ENCODE data around the gene PGGHG. TPM values are rescaled to one million over a fixed set of nuclear protein-coding genes. Genes with fewer than 3 reads are reported as not detected.

The PGGHG gene
- polyA plus RNA-seq, 1 donor (not counting 4 experiments of a cell fraction or from before 2014, with no cell fraction given): 4.3 TPM

DNA sequence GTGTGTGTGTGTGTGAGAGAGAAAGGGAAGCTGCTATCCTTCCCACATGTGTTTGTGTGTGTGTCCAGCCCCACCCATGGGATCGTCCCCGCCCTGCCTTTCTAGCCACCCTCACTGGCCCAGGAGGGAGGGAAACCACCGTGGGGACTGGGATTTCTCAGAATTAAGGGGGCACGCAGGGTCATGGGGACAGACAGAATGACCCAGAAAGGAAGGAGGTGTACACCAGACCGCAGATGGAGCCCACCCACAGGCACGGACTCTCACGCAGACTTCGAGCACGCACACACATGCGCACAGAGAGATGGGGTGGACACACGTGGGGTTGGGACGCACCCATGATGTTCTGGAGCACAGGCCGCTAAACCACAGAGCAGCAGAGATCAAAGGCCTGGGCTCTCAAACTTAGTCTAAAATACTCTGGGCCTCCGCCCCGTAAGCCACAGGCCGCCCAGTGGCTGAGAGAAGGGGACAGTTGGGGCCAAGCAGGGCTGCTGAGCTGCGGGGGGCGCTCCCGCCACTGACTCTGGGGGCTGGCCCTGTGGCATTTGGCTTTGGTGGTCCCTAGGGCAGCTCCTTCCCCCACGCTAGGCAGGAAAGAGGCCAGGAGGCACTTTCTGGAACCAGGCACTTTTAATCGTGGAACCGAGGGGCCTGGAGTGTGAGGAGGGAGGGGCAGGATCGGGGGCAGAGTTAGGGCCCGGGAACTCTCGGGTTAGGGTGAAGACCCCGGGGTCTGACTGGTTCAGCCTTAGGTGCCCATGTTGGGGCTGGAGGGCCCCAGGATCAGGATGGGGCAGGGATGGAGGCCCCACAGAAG is 8.9 kb downstream of the PGGHG start:
- H3K27ac ChIP-seq (ENCODE audit: control insufficient read depth, insufficient read depth, low read length): no peak overlapping the region
- peaks cover 23% of the 10 kb centered on the region for H3K27me3 ChIP-seq (ENCODE audit: control insufficient read depth, extremely low read depth, insufficient read depth, low read length)
- no peaks in the 10 kb centered on the region for H3K9me3 ChIP-seq (ENCODE audit: control insufficient read depth, low read depth, low read length)
- FAIRE-seq (no peak), DNase-seq (ENCODE audit: low read depth, low spot score) (no peak)
- H3K4me3 ChIP-seq (ENCODE audit: control insufficient read depth in 2 of 3, extremely low read depth in 1 of 3, insufficient read depth in 2 of 3, low read depth in 1 of 3, low read length in 3 of 3): no peak overlapping the region
- no peak for TF ChIP-seq EZH2 (IDR thresholded peaks at IDR 0.05; ENCODE audit: low read length)
- TF ChIP-seq, protein P1, sequence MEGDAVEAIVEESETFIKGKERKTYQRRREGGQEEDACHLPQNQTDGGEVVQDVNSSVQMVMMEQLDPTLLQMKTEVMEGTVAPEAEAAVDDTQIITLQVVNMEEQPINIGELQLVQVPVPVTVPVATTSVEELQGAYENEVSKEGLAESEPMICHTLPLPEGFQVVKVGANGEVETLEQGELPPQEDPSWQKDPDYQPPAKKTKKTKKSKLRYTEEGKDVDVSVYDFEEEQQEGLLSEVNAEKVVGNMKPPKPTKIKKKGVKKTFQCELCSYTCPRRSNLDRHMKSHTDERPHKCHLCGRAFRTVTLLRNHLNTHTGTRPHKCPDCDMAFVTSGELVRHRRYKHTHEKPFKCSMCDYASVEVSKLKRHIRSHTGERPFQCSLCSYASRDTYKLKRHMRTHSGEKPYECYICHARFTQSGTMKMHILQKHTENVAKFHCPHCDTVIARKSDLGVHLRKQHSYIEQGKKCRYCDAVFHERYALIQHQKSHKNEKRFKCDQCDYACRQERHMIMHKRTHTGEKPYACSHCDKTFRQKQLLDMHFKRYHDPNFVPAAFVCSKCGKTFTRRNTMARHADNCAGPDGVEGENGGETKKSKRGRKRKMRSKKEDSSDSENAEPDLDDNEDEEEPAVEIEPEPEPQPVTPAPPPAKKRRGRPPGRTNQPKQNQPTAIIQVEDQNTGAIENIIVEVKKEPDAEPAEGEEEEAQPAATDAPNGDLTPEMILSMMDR (optimal IDR thresholded peaks at IDR 0.05 in 1 of 3, IDR thresholded peaks at IDR 0.05 in 1 of 3, conservative IDR thresholded peaks at IDR 0.05 in 1 of 3; ENCODE audit: extremely low read depth in 1 of 3, insufficient read depth in 2 of 3, low read length in 3 of 3): no peak
- no peak overlapping the region for H2AFZ ChIP-seq (ENCODE audit: control insufficient read depth, low read length)
- H3K9me1 ChIP-seq (ENCODE audit: control insufficient read depth, extremely low read depth, insufficient read depth, low read length): no peaks in the 10 kb centered on the region
- H3K4me2 ChIP-seq (ENCODE audit: control insufficient read depth, extremely low read depth, insufficient read depth, low read depth, low read length): no peak overlapping the region
- H3K36me3 ChIP-seq (ENCODE audit: control insufficient read depth in 2 of 2, extremely low read depth in 1 of 2, insufficient read depth in 2 of 2, low read length in 2 of 2): no peaks in the 10 kb centered on the region
- H4K20me1 ChIP-seq (ENCODE audit: control insufficient read depth, extremely low read depth, insufficient read depth, low read length): no peaks in the 10 kb centered on the region
- H3K9ac ChIP-seq (ENCODE audit: control insufficient read depth, extremely low read depth, insufficient read depth, low read length): no peak overlapping the region
- H3K4me1 ChIP-seq (ENCODE audit: control insufficient read depth, extremely low read depth, insufficient read depth, low read length): no peaks in the 10 kb centered on the region
- dilution Hi-C loops (cut with MboI; ENCODE audit: extremely low pct_ligation_motif_present, low sequenced_read_pairs): no loop called here
- no peaks in the 10 kb centered on the region for H3K79me2 ChIP-seq (ENCODE audit: control insufficient read depth, insufficient read depth, low read length)

DNA sequence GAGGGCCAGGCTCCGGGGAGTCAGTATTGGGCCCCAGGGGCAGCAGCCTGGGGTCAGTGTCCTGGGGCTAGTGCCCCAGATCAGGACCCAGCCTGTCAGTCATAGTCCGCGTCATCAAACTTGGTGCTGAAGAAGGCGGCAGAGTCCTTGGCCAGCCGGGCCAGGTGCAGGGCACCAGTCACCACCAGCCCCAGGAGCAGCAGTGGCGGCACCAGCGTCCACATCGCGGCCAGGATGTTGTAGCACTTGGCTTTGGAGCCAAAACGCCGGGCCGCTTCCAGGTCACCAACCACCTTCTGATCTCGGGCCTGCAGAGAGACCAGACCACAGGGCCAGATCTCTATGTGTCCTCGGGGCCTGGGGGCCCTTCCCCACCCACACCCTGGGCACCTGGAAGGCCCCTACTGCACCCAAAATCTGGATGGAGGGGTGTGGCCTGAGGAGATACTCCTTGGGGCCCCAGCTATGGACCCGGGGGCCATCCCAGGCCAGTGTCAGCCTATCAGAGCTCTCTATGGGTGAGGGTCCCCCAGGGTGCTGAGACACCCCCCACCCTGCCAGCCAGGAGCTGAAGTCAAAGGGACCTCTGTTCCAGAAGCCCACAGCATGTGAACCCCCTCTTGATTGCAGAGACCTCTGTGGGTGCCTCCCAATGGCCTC is 9.6 kb downstream of the PGGHG start:
- H3K9ac ChIP-seq (ENCODE audit: control insufficient read depth, extremely low read depth, insufficient read depth, low read length): no peak overlapping the region
- no peaks in the 10 kb centered on the region for H4K20me1 ChIP-seq (ENCODE audit: control insufficient read depth, extremely low read depth, insufficient read depth, low read length)
- FAIRE-seq: no peak
- H3K79me2 ChIP-seq (ENCODE audit: control insufficient read depth, insufficient read depth, low read length): no peaks in the 10 kb centered on the region
- no peak overlapping the region for H2AFZ ChIP-seq (ENCODE audit: control insufficient read depth, low read length)
- H3K36me3 ChIP-seq (ENCODE audit: control insufficient read depth in 2 of 2, extremely low read depth in 1 of 2, insufficient read depth in 2 of 2, low read length in 2 of 2): no peaks in the 10 kb centered on the region
- dilution Hi-C loops (cut with MboI; ENCODE audit: extremely low pct_ligation_motif_present, low sequenced_read_pairs): no loop called here
- TF ChIP-seq, protein P1 (optimal IDR thresholded peaks at IDR 0.05 in 1 of 3, IDR thresholded peaks at IDR 0.05 in 1 of 3, conservative IDR thresholded peaks at IDR 0.05 in 1 of 3; ENCODE audit: extremely low read depth in 1 of 3, insufficient read depth in 2 of 3, low read length in 3 of 3): no peak
- no peak for TF ChIP-seq EZH2 (IDR thresholded peaks at IDR 0.05; ENCODE audit: low read length)
- no peak for DNase-seq (ENCODE audit: low read depth, low spot score)
- H3K27me3 ChIP-seq (ENCODE audit: control insufficient read depth, extremely low read depth, insufficient read depth, low read length): peaks cover 23% of the 10 kb centered on the region
- no peak overlapping the region for H3K4me3 ChIP-seq (ENCODE audit: control insufficient read depth in 2 of 3, extremely low read depth in 1 of 3, insufficient read depth in 2 of 3, low read depth in 1 of 3, low read length in 3 of 3)
- no peak overlapping the region for H3K27ac ChIP-seq (ENCODE audit: control insufficient read depth, insufficient read depth, low read length)
- no peaks in the 10 kb centered on the region for H3K4me1 ChIP-seq (ENCODE audit: control insufficient read depth, extremely low read depth, insufficient read depth, low read length)
- H3K9me1 ChIP-seq (ENCODE audit: control insufficient read depth, extremely low read depth, insufficient read depth, low read length): no peaks in the 10 kb centered on the region
- H3K4me2 ChIP-seq (ENCODE audit: control insufficient read depth, extremely low read depth, insufficient read depth, low read depth, low read length): no peak overlapping the region
- H3K9me3 ChIP-seq (ENCODE audit: control insufficient read depth, low read depth, low read length): no peaks in the 10 kb centered on the region

Measured in keratinocyte (primary cell).